Mammary epithelial cell (primary cell): ENCODE data around the gene DACH2.

Source experiments
- EZH2 ChIP-seq: IDR thresholded peaks from 2 replicates; pipeline ENCODE4 v1.6.1; 2012; ENCODE audit warnings: low read length, inconsistent platforms, borderline replicate concordance
- TF ChIP-seq, protein P1 (sequence below), 2 donors: IDR thresholded peaks in 1 of 2; conservative IDR thresholded peaks in 1 of 2; 2 replicates each; pipeline ENCODE4 v1.5.1; 2011 to 2012; ENCODE audit warnings: inconsistent platforms in 2 of 2, low read length in 2 of 2, mild to moderate bottlenecking in 2 of 2, control low read depth in 1 of 2, low read depth in 1 of 2; ENCODE audit not compliant: insufficient read depth in 1 of 2; ENCODE audit errors: extremely low read depth in 1 of 2

DNA sequence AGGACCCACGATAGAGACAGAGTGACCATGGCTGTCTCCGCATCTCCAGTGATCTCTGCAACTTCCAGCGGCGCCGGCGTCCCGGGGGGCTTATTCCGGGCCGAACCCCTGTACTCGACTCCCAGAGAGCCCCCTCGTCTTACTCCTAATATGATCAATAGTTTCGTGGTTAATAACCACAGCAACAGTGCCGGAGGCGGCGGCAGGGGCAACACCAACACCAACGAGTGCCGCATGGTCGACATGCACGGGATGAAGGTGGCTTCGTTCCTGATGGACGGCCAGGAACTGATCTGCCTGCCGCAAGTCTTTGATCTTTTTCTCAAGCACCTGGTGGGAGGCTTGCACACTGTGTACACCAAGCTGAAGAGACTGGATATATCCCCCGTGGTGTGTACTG, 343 bp downstream of the DACH2 start:
- TF ChIP-seq, protein P1, sequence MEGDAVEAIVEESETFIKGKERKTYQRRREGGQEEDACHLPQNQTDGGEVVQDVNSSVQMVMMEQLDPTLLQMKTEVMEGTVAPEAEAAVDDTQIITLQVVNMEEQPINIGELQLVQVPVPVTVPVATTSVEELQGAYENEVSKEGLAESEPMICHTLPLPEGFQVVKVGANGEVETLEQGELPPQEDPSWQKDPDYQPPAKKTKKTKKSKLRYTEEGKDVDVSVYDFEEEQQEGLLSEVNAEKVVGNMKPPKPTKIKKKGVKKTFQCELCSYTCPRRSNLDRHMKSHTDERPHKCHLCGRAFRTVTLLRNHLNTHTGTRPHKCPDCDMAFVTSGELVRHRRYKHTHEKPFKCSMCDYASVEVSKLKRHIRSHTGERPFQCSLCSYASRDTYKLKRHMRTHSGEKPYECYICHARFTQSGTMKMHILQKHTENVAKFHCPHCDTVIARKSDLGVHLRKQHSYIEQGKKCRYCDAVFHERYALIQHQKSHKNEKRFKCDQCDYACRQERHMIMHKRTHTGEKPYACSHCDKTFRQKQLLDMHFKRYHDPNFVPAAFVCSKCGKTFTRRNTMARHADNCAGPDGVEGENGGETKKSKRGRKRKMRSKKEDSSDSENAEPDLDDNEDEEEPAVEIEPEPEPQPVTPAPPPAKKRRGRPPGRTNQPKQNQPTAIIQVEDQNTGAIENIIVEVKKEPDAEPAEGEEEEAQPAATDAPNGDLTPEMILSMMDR (conservative IDR thresholded peaks at IDR 0.05 in 1 of 2, IDR thresholded peaks at IDR 0.05 in 1 of 2; ENCODE audit: extremely low read depth in 1 of 2, insufficient read depth in 1 of 2, low read depth in 1 of 2, low read length in 2 of 2): no peak
- no peak for TF ChIP-seq EZH2
